Measurements from ENCODE around the gene ILKAP.

- TF ChIP-seq, protein P1, sequence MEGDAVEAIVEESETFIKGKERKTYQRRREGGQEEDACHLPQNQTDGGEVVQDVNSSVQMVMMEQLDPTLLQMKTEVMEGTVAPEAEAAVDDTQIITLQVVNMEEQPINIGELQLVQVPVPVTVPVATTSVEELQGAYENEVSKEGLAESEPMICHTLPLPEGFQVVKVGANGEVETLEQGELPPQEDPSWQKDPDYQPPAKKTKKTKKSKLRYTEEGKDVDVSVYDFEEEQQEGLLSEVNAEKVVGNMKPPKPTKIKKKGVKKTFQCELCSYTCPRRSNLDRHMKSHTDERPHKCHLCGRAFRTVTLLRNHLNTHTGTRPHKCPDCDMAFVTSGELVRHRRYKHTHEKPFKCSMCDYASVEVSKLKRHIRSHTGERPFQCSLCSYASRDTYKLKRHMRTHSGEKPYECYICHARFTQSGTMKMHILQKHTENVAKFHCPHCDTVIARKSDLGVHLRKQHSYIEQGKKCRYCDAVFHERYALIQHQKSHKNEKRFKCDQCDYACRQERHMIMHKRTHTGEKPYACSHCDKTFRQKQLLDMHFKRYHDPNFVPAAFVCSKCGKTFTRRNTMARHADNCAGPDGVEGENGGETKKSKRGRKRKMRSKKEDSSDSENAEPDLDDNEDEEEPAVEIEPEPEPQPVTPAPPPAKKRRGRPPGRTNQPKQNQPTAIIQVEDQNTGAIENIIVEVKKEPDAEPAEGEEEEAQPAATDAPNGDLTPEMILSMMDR (IDR thresholded peaks at IDR 0.05), result no peak
- TF ChIP-seq POLR2A (IDR thresholded peaks at IDR 0.05) (no peak), POLR2AphosphoS5 (IDR thresholded peaks at IDR 0.05) (no peak)
Measured at GRCh38 chr2:238172439-238172838, 31.1 kb downstream of the ILKAP start.
